Retina (tissue), 1 donor: ENCODE results near the gene PI4K2A.
"Not testable (repeated sequence)": the region's sequence is repeated elsewhere in the genome, so short reads cannot be mapped to it uniquely, and the experiment has no call there.

Source experiments
- DNase-seq: peaks from one replicate; pipeline ENCODE4 v3.0.0-alpha.2; 2016

PI4K2A gene

GRCh38 chr10:97632949-97633884 is 7.3 kb upstream of the PI4K2A start, which contains the start of gene MORN4:
MORN4 (minus strand) TSS chr10:97633500; CDS start chr10:97619653, 13,847 bp downstream.
- DNase-seq, result peak; percentile 98

GRCh38 chr10:97633921-97634320 is 6.5 kb upstream of the PI4K2A start:
- no peak for DNase-seq

GRCh38 chr10:97635577-97635976 is 4.9 kb upstream of the PI4K2A start:
- no peak for DNase-seq

- DNase-seq, result not testable (repeated sequence)
These were observed 1.4 kb upstream of the PI4K2A start for GRCh38 chr10:97639090-97639489.

- DNase-seq, result peak; percentile 33
These were observed 669 bp downstream of the PI4K2A start for GRCh38 chr10:97640868-97641811.

GRCh38 chr10:97642471-97643159 is 2.1 kb downstream of the PI4K2A start:
- not testable (repeated sequence) for DNase-seq

- DNase-seq, result no peak
These were observed 3.0 kb downstream of the PI4K2A start for GRCh38 chr10:97643441-97643985.

GRCh38 chr10:97644936-97645335 is 4.5 kb downstream of the PI4K2A start:
- DNase-seq, result no peak

GRCh38 chr10:97647556-97647955 is 7.1 kb downstream of the PI4K2A start:
- no peak for DNase-seq

GRCh38 chr10:97648562-97649404 is 8.3 kb downstream of the PI4K2A start:
- DNase-seq, result no peak

- DNase-seq, result not testable (repeated sequence)
These were observed 8.9 kb downstream of the PI4K2A start for GRCh38 chr10:97649405-97649750.

GRCh38 chr10:97650726-97651125 is 10.3 kb downstream of the PI4K2A start:
- no peak for DNase-seq

GRCh38 chr10:97651773-97652172 is 11.3 kb downstream of the PI4K2A start:
- no peak for DNase-seq

- no peak for DNase-seq
These were observed 16.3 kb downstream of the PI4K2A start for GRCh38 chr10:97656777-97657176.

GRCh38 chr10:97659589-97659988 is 19.1 kb downstream of the PI4K2A start:
- DNase-seq, result no peak

GRCh38 chr10:97664282-97664850 is 23.9 kb downstream of the PI4K2A start:
- DNase-seq, result no peak

- DNase-seq, result no peak
These were observed 26.5 kb downstream of the PI4K2A start for GRCh38 chr10:97666992-97667391.

- DNase-seq, result no peak
These were observed 27.0 kb downstream of the PI4K2A start for GRCh38 chr10:97667463-97667862.

- DNase-seq, result no peak
These were observed 29.1 kb downstream of the PI4K2A start for GRCh38 chr10:97669571-97669970.

GRCh38 chr10:97673736-97674525 is 33.5 kb downstream of the PI4K2A start:
- DNase-seq, result no peak
